K562 (cell line): ENCODE results near the gene TBC1D2B. TPM values are rescaled to one million over a fixed set of nuclear protein-coding genes. Genes with fewer than 3 reads are reported as not detected.

Experiments used
- ATAC-seq: fragments of 200-7000 bp; cut with Tn5 transposase; 3 replicates; pipeline ENCODE4 v1.9.1; 2020; ENCODE audit warnings: moderate library complexity
- BruUV-seq: library from RNA; stranded (reverse); fragments of 400-500 nt; replicated peaks from 2 replicates; lab custom pipeline; 2021; lab: Mats Ljungman, UMichigan
- CTCF ChIA-PET: fragments of 300-600 bp; formaldehyde crosslinking; extraction: SDS; loops from one replicate; lab custom pipeline; 2021; ENCODE audit warnings: low intra/inter-chr PET ratio; lab: Yijun Ruan, JAX
- POLR2A ChIA-PET: fragments of 300-600, 350-650 bp; sonication (Branson Sonifier 250); formaldehyde crosslinking; extraction: SDS; loops from one replicate; lab custom pipeline; 2021; ENCODE audit warnings: antibody characterized with exemption, inconsistent platforms; lab: Yijun Ruan, JAX
- DNase-seq, 4 experiments: peaks; one replicate each; pipeline versions ENCODE4 v3.0.0 to v3.0.0-alpha.2; 2011 to 2018; ENCODE audit warnings: low spot score in 3 of 4, mixed read lengths in 3 of 4; ENCODE audit errors: extremely low read depth in 1 of 4
- FAIRE-seq: peaks from 2 replicates; lab custom pipeline; 2011; peaks lifted over from hg19 to GRCh38; lab: Jason Lieb, UNC
- H2AFZ ChIP-seq: 2 replicates; pipeline ENCODE4 v1.6.0; 2011; ENCODE audit warnings: low read depth, low read length, control low read depth, inconsistent platforms
- H3K27ac ChIP-seq: fragments of 200-600 bp; 3 replicates; pipeline ENCODE4 v1.8.0; 2011; ENCODE audit warnings: low read depth, mild to moderate bottlenecking, control low read depth, inconsistent platforms, low read length, moderate library complexity, mixed read lengths; ENCODE audit errors: extremely low read depth
- H3K27me3 ChIP-seq, 2 experiments: fragments of 300-600 bp in 1 of 2; 2 replicates in 1 of 2; 3 replicates in 1 of 2; pipeline versions ENCODE4 v1.6.0 to v1.8.0; 2011; ENCODE audit warnings: inconsistent platforms in 2 of 2, low read length in 2 of 2, mild to moderate bottlenecking in 1 of 2, mixed read lengths in 1 of 2, moderate library complexity in 1 of 2; ENCODE audit not compliant: control insufficient read depth in 2 of 2, insufficient read depth in 2 of 2
- H3K36me3 ChIP-seq: fragments of 300-600 bp; 3 replicates; pipeline ENCODE4 v1.8.0; 2011; ENCODE audit warnings: mild to moderate bottlenecking, low read length, inconsistent platforms; ENCODE audit not compliant: control insufficient read depth, insufficient read depth
- H3K4me1 ChIP-seq, 2 experiments: fragments of 200-600 bp in 1 of 2; replicated peaks in 1 of 2; 2 replicates in 1 of 2; 3 replicates in 1 of 2; pipeline versions ENCODE4 v1.5.1 to v1.8.0; 2011; ENCODE audit warnings: inconsistent platforms in 2 of 2, low read length in 2 of 2, mild to moderate bottlenecking in 1 of 2, mixed read lengths in 1 of 2, moderate library complexity in 1 of 2; ENCODE audit not compliant: control insufficient read depth in 2 of 2, insufficient read depth in 2 of 2
- H3K4me2 ChIP-seq: 2 replicates; pipeline ENCODE4 v1.6.1; 2011; ENCODE audit warnings: low read length, control low read depth, inconsistent platforms, mixed read lengths; ENCODE audit not compliant: insufficient read depth
- H3K4me3 ChIP-seq: fragments of 200-600 bp; sonication (generic), shearing (Covaris generic); 2 replicates; pipeline ENCODE4 v1.5.1; 2016; ENCODE audit warnings: control low read depth, inconsistent platforms
- H3K79me2 ChIP-seq: fragments of 200-600 bp; 3 replicates; pipeline ENCODE4 v1.8.0; 2011; ENCODE audit warnings: low read length, inconsistent platforms; ENCODE audit not compliant: control insufficient read depth, insufficient read depth
- H3K9ac ChIP-seq, 2 experiments: 2 replicates each; pipeline versions ENCODE4 v1.6.0 to v1.6.1; 2011; ENCODE audit warnings: low read depth in 2 of 2, low read length in 2 of 2, control low read depth in 1 of 2, inconsistent platforms in 1 of 2, mild to moderate bottlenecking in 1 of 2, mixed read lengths in 1 of 2; ENCODE audit not compliant: insufficient read depth in 1 of 2
- H3K9me1 ChIP-seq: one replicate; pipeline ENCODE4 v1.6.0; 2011; ENCODE audit warnings: inconsistent platforms, mild to moderate bottlenecking, low read length, moderate library complexity; ENCODE audit not compliant: control insufficient read depth, insufficient read depth
- H3K9me3 ChIP-seq: replicated peaks from 2 replicates; pipeline ENCODE4 v1.5.1; 2011; ENCODE audit warnings: low read depth, low read length, inconsistent platforms; ENCODE audit not compliant: control insufficient read depth, insufficient read depth
- H4K20me1 ChIP-seq: replicated peaks from 2 replicates; pipeline ENCODE4 v1.6.1; 2011; ENCODE audit warnings: low read length, inconsistent platforms, mixed read lengths; ENCODE audit not compliant: control insufficient read depth, insufficient read depth
- ATF3 ChIP-seq, 2 experiments: fragments of 450-650 bp in 1 of 2; sonication (generic) in 1 of 2; formaldehyde crosslinking in 1 of 2; IDR thresholded peaks in 1 of 2; conservative IDR thresholded peaks in 1 of 2; 2 replicates each; pipeline versions ENCODE4 v1.6.1 to v1.8.1; 2016 to 2023; ENCODE audit warnings: mild to moderate bottlenecking in 2 of 2, moderate library complexity in 2 of 2, inconsistent platforms in 1 of 2, missing genetic modification reagents in 1 of 2
- CEBPB ChIP-seq: fragments of 450-650 bp; IDR thresholded peaks from 2 replicates; pipeline ENCODE4 v1.6.1; 2016; ENCODE audit warnings: missing genetic modification characterization, missing compliant biosample characterization
- CEBPG ChIP-seq, 3 experiments: fragments of 200-800 bp in 1 of 3; sonication (Bioruptor generic) in 1 of 3; sonication (generic) in 1 of 3; formaldehyde crosslinking in 1 of 3; IDR thresholded peaks in 2 of 3; conservative IDR thresholded peaks in 1 of 3; 2 replicates each; pipeline versions ENCODE4 v1.6.1 to v1.8.0; 2016 to 2022; ENCODE audit warnings: missing compliant biosample characterization in 2 of 3, missing genetic modification characterization in 2 of 3, mild to moderate bottlenecking in 1 of 3, missing genetic modification reagents in 1 of 3
- CEBPZ ChIP-seq: fragments of 150-350 bp; IDR thresholded peaks from 2 replicates; pipeline ENCODE4 v1.6.1; 2014; ENCODE audit warnings: low read depth, mild to moderate bottlenecking, low read length, borderline replicate concordance
- CSDE1 ChIP-seq, 2 experiments: fragments of 450-650 bp; IDR thresholded peaks; 2 replicates each; pipeline ENCODE4 v1.6.1; 2016; ENCODE audit warnings: mild to moderate bottlenecking in 1 of 2
- EP300 ChIP-seq: IDR thresholded peaks from 2 replicates; pipeline ENCODE4 v1.6.1; 2012; ENCODE audit warnings: low read length, improper control_type of control experiment
- MAX ChIP-seq: sonication (generic); formaldehyde crosslinking; IDR thresholded peaks from 2 replicates; pipeline ENCODE4 v1.9.0; 2022; ENCODE audit warnings: mild to moderate bottlenecking, missing genetic modification reagents
- NCOR1 ChIP-seq: fragments of 450-650 bp; IDR thresholded peaks from 2 replicates; pipeline ENCODE4 v1.6.1; 2016; ENCODE audit warnings: mild to moderate bottlenecking, moderate library complexity
- TRIM24 ChIP-seq, 2 experiments: fragments of 450-650 bp; IDR thresholded peaks; 2 replicates each; pipeline ENCODE4 v1.6.1; 2016
- ZNF124 ChIP-seq: sonication (generic); formaldehyde crosslinking; IDR thresholded peaks from 2 replicates; pipeline ENCODE4 v1.8.1; 2022; ENCODE audit warnings: missing genetic modification reagents
- ZNF79 ChIP-seq: fragments of 250-450 bp; sonication (Bioruptor Pico); IDR thresholded peaks from 2 replicates; pipeline ENCODE4 v1.4.0; 2020; ENCODE audit warnings: low read depth, mild to moderate bottlenecking, moderate library complexity
- WGBS: fragments of 100-300 bp; shearing (Covaris generic); methylation state at CpG from one replicate; pipeline ENCODE4 v1.1.6; 2016; ENCODE audit warnings: low coverage, mixed read lengths; ENCODE audit not compliant: insufficient coverage; ENCODE audit errors: missing lambda C conversion rate; 5-methylcytosine and 5-hydroxymethylcytosine counted together
- in situ Hi-C: fragments of 300-500 bp; cut with MboI; formaldehyde crosslinking; loops from 4 replicates; pipeline ENCODE4 v1.15.0; 2018; ENCODE audit warnings: inconsistent platforms, mixed read lengths
- intact Hi-C: fragments of 100-400 bp; cut with micrococcal nuclease; formaldehyde crosslinking; loops from 2 replicates; pipeline ENCODE4 v1.14.2; 2022
- polyA plus RNA-seq, 8 experiments: library from polyadenylated mRNA; depleted of rRNA in 4 of 8; stranded (reverse) in 5 of 8; unstranded in 3 of 8; fragments of >200 nt; fragmentation: Nextera tagmentation in 2 of 8; fragmentation: Illumina TruSeq in 1 of 8; extraction: Ambion mirVana in 2 of 8; extraction: Trizol in 1 of 8; gene quantifications; 2 replicates each; pipeline versions ENCODE4 v1.2.1 to v1.2.3, GENCODE V29; 2011 to 2014; ENCODE audit warnings: inconsistent platforms in 1 of 8, missing spikeins in 1 of 8
- total RNA-seq, 7 experiments: library from RNA; depleted of rRNA in 6 of 7; stranded (reverse); fragments of >200 nt in 6 of 7; fragmentation: Illumina TruSeq in 2 of 7; extraction: Trizol in 2 of 7; gene quantifications; 2 replicates each; pipeline versions ENCODE4 v1.2.1 to v1.2.3, GENCODE V29; 2011 to 2021; ENCODE audit warnings: low replicate concordance in 1 of 7

Gene TBC1D2B
- total and polyA plus RNA-seq, 9 of the 15 experiments (the other 6 are each of a cell fraction or from before 2014, with no cell fraction given) = 0.15 to 16.3 (median 8.9) TPM

GRCh38 chr15:78085928-78086327, 8.4 kb upstream of the TBC1D2B start:
- POLR2A ChIA-PET = interaction anchor here (0.7 kb wide), 1 partner anchor 11 kb away, joined by 3 read pairs; no protein-coding TSS in a partner anchor
- WGBS = 0% methylated on average over 1 of the region's 1 CpG

GRCh38 chr15:78084449-78084750, 6.9 kb upstream of the TBC1D2B start:
- no peak overlapping the region for H3K9ac ChIP-seq
- H2AFZ ChIP-seq = no peak overlapping the region
- in situ Hi-C loops = no loop called here
- BruUV-seq = no TSS peak
- no peaks in the 10 kb centered on the region for H3K79me2 ChIP-seq
- ATAC-seq (no peak), FAIRE-seq (no peak), DNase-seq (no peak)
- no peak overlapping the region for H3K4me2 ChIP-seq
- H3K4me1 ChIP-seq = peaks cover 2 to 3% of the 10 kb centered on the region in 2 experiments; a peak in 1 of 5 replicates
- ChIA-PET POLR2A (interaction anchor here (1.3 kb wide), 1 partner anchor 119 kb away, joined by 3 read pairs; no protein-coding TSS in a partner anchor), CTCF (interaction anchor here (0.5 kb wide), 1 partner anchor 157 kb away, joined by 3 read pairs; no protein-coding TSS in a partner anchor)
- no peaks in the 10 kb centered on the region for H4K20me1 ChIP-seq
- H3K9me3 ChIP-seq = no peaks in the 10 kb centered on the region
- no peak overlapping the region for H3K27ac ChIP-seq
- WGBS = 41% methylated on average over 5 of the region's 5 CpGs
- H3K36me3 ChIP-seq = no peaks in the 10 kb centered on the region
- H3K27me3 ChIP-seq = no peaks in the 10 kb centered on the region
- intact Hi-C loops = no loop called here
- no peaks in the 10 kb centered on the region for H3K9me1 ChIP-seq
- H3K4me3 ChIP-seq = no peak overlapping the region
- TF ChIP-seq EP300 (no peak), ZNF79 (CRISPR knock-in tag) (no peak), CEBPZ (no peak), MAX (no peak), ZNF124 (CRISPR knock-in tag) (no peak), CSDE1 (IDR thresholded peaks at IDR 0.05) (no peak)

More at GRCh38 chr15:78085928-78086327, 8.4 kb upstream of the TBC1D2B start:
- no peak overlapping the region for H2AFZ ChIP-seq
- H3K9ac ChIP-seq = no peak overlapping the region
- H3K4me3 ChIP-seq = no peak overlapping the region
- TF ChIP-seq NCOR1 = no peak
- TF ChIP-seq CEBPG (CRISPR knock-in tag; IDR thresholded peaks at IDR 0.05) = peak; percentile 62; the same call in 1 of the 2 replicates
- TF ChIP-seq CEBPG (tag; conservative IDR thresholded peaks at IDR 0.05 in 1 of 2, IDR thresholded peaks at IDR 0.05 in 1 of 2) = peak; percentile 86 to 93
- TF ChIP-seq TRIM24 (IDR thresholded peaks at IDR 0.05) = peak in 1 of 2 experiments; percentile 42; a peak in 1 of 4 replicates
- TF ChIP-seq ATF3 (IDR thresholded peaks at IDR 0.05) = peak; percentile 72
- TF ChIP-seq ATF3 (CRISPR knock-in tag; conservative IDR thresholded peaks at IDR 0.05) = no peak
- peak; percentile 17; the same call in 1 of the 2 replicates for TF ChIP-seq CEBPB (tag)
- no peak overlapping the region for H3K27ac ChIP-seq
- no peaks in the 10 kb centered on the region for H3K9me3 ChIP-seq
- intact Hi-C loops = no loop called here
- no TSS peak for BruUV-seq
- H3K79me2 ChIP-seq = no peaks in the 10 kb centered on the region
- ATAC-seq (no peak), FAIRE-seq (no peak), DNase-seq (no peak)
- CTCF ChIA-PET = no interaction called here
- no peaks in the 10 kb centered on the region for H4K20me1 ChIP-seq
- no peaks in the 10 kb centered on the region for H3K36me3 ChIP-seq
- no peak overlapping the region for H3K4me2 ChIP-seq
- H3K27me3 ChIP-seq = peaks cover 0 to 3% of the 10 kb centered on the region in 2 experiments; a peak in 1 of 5 replicates
- H3K9me1 ChIP-seq = no peaks in the 10 kb centered on the region
- in situ Hi-C loops = no loop called here
- H3K4me1 ChIP-seq = peaks cover 2 to 3% of the 10 kb centered on the region in 2 experiments; a peak in 1 of 5 replicates
